Measurements from ENCODE around the gene SCFD2.

Gene SCFD2

GRCh38 chr4:52933738-52934137, 432.1 kb downstream of the SCFD2 start:
- peak overlapping the region; percentile 65 for H3K27ac ChIP-seq (ENCODE audit: low read depth, low read length)
- H2AFZ ChIP-seq (ENCODE audit: low read length, unreplicated experiment): no peak overlapping the region

GRCh38 chr4:52932591-52933470, 433.0 kb downstream of the SCFD2 start:
- peak overlapping the region; percentile 58 for H2AFZ ChIP-seq (ENCODE audit: low read length, unreplicated experiment)
- H3K79me2 ChIP-seq (ENCODE audit: control insufficient read depth, insufficient read depth, low read length, unreplicated experiment): no peaks in the 10 kb centered on the region
- no peaks in the 10 kb centered on the region for H3K27me3 ChIP-seq (ENCODE audit: insufficient read depth, low read length)
- H3K27ac ChIP-seq (ENCODE audit: low read depth, low read length): peak overlapping the region; percentile 65
- peaks cover 19% of the 10 kb centered on the region for H3K4me1 ChIP-seq (ENCODE audit: control insufficient read depth, insufficient read depth, low read length, unreplicated experiment)
- H3K36me3 ChIP-seq (ENCODE audit: insufficient read depth, low read length): no peaks in the 10 kb centered on the region
- no peak overlapping the region for H3K4me3 ChIP-seq (ENCODE audit: low read depth, low read length)

More at GRCh38 chr4:52933738-52934137, 432.1 kb downstream of the SCFD2 start:
- peaks cover 19% of the 10 kb centered on the region for H3K4me1 ChIP-seq (ENCODE audit: control insufficient read depth, insufficient read depth, low read length, unreplicated experiment)
- no peak overlapping the region for H3K4me3 ChIP-seq (ENCODE audit: low read depth, low read length)
- H3K27me3 ChIP-seq (ENCODE audit: insufficient read depth, low read length): no peaks in the 10 kb centered on the region
- H3K36me3 ChIP-seq (ENCODE audit: insufficient read depth, low read length): no peaks in the 10 kb centered on the region
- no peaks in the 10 kb centered on the region for H3K79me2 ChIP-seq (ENCODE audit: control insufficient read depth, insufficient read depth, low read length, unreplicated experiment)

- no peak overlapping the region for H3K27ac ChIP-seq (ENCODE audit: low read depth, low read length)
- H3K27me3 ChIP-seq (ENCODE audit: insufficient read depth, low read length): no peaks in the 10 kb centered on the region
- peaks cover 19% of the 10 kb centered on the region for H3K4me1 ChIP-seq (ENCODE audit: control insufficient read depth, insufficient read depth, low read length, unreplicated experiment)
- no peak overlapping the region for H2AFZ ChIP-seq (ENCODE audit: low read length, unreplicated experiment)
- no peaks in the 10 kb centered on the region for H3K79me2 ChIP-seq (ENCODE audit: control insufficient read depth, insufficient read depth, low read length, unreplicated experiment)
- H3K36me3 ChIP-seq (ENCODE audit: insufficient read depth, low read length): no peaks in the 10 kb centered on the region
- H3K4me3 ChIP-seq (ENCODE audit: low read depth, low read length): no peak overlapping the region
These were observed 434.6 kb downstream of the SCFD2 start for GRCh38 chr4:52931243-52931642.

GRCh38 chr4:52926196-52926974, 439.5 kb downstream of the SCFD2 start:
- H3K4me1 ChIP-seq (ENCODE audit: control insufficient read depth, insufficient read depth, low read length, unreplicated experiment): peaks cover 8% of the 10 kb centered on the region
- H3K27me3 ChIP-seq (ENCODE audit: insufficient read depth, low read length): no peaks in the 10 kb centered on the region
- H3K79me2 ChIP-seq (ENCODE audit: control insufficient read depth, insufficient read depth, low read length, unreplicated experiment): no peaks in the 10 kb centered on the region
- H3K4me3 ChIP-seq (ENCODE audit: low read depth, low read length): no peak overlapping the region
- H2AFZ ChIP-seq (ENCODE audit: low read length, unreplicated experiment): no peak overlapping the region
- H3K27ac ChIP-seq (ENCODE audit: low read depth, low read length): no peak overlapping the region
- H3K36me3 ChIP-seq (ENCODE audit: insufficient read depth, low read length): no peaks in the 10 kb centered on the region

GRCh38 chr4:52925531-52925968, 440.3 kb downstream of the SCFD2 start:
- Histone ChIP-seq H2AFZ (ENCODE audit: low read length, unreplicated experiment) (no peak overlapping the region), H3K27ac (ENCODE audit: low read depth, low read length) (no peak overlapping the region), H3K79me2 (ENCODE audit: control insufficient read depth, insufficient read depth, low read length, unreplicated experiment) (no peaks in the 10 kb centered on the region), H3K36me3 (ENCODE audit: insufficient read depth, low read length) (no peaks in the 10 kb centered on the region), H3K4me1 (ENCODE audit: control insufficient read depth, insufficient read depth, low read length, unreplicated experiment) (peaks cover 8% of the 10 kb centered on the region), H3K27me3 (ENCODE audit: insufficient read depth, low read length) (no peaks in the 10 kb centered on the region), H3K4me3 (ENCODE audit: low read depth, low read length) (no peak overlapping the region)

GRCh38 chr4:52919461-52919860, 446.4 kb downstream of the SCFD2 start:
- Histone ChIP-seq H3K79me2 (ENCODE audit: control insufficient read depth, insufficient read depth, low read length, unreplicated experiment) (no peaks in the 10 kb centered on the region), H2AFZ (ENCODE audit: low read length, unreplicated experiment) (no peak overlapping the region), H3K27ac (ENCODE audit: low read depth, low read length) (no peak overlapping the region), H3K4me1 (ENCODE audit: control insufficient read depth, insufficient read depth, low read length, unreplicated experiment) (peaks cover 4% of the 10 kb centered on the region), H3K36me3 (ENCODE audit: insufficient read depth, low read length) (no peaks in the 10 kb centered on the region), H3K4me3 (ENCODE audit: low read depth, low read length) (no peak overlapping the region), H3K27me3 (ENCODE audit: insufficient read depth, low read length) (no peaks in the 10 kb centered on the region)

GRCh38 chr4:52917817-52918216, 448.0 kb downstream of the SCFD2 start:
- H3K27ac ChIP-seq (ENCODE audit: low read depth, low read length): no peak overlapping the region
- H3K27me3 ChIP-seq (ENCODE audit: insufficient read depth, low read length): no peaks in the 10 kb centered on the region
- no peak overlapping the region for H2AFZ ChIP-seq (ENCODE audit: low read length, unreplicated experiment)
- no peaks in the 10 kb centered on the region for H3K36me3 ChIP-seq (ENCODE audit: insufficient read depth, low read length)
- H3K4me1 ChIP-seq (ENCODE audit: control insufficient read depth, insufficient read depth, low read length, unreplicated experiment): peaks cover 13% of the 10 kb centered on the region
- no peak overlapping the region for H3K4me3 ChIP-seq (ENCODE audit: low read depth, low read length)
- no peaks in the 10 kb centered on the region for H3K79me2 ChIP-seq (ENCODE audit: control insufficient read depth, insufficient read depth, low read length, unreplicated experiment)

- H2AFZ ChIP-seq (ENCODE audit: low read length, unreplicated experiment): no peak overlapping the region
- H3K27me3 ChIP-seq (ENCODE audit: insufficient read depth, low read length): no peaks in the 10 kb centered on the region
- H3K27ac ChIP-seq (ENCODE audit: low read depth, low read length): no peak overlapping the region
- no peak overlapping the region for H3K4me3 ChIP-seq (ENCODE audit: low read depth, low read length)
- peaks cover 13% of the 10 kb centered on the region for H3K4me1 ChIP-seq (ENCODE audit: control insufficient read depth, insufficient read depth, low read length, unreplicated experiment)
- no peaks in the 10 kb centered on the region for H3K36me3 ChIP-seq (ENCODE audit: insufficient read depth, low read length)
- H3K79me2 ChIP-seq (ENCODE audit: control insufficient read depth, insufficient read depth, low read length, unreplicated experiment): no peaks in the 10 kb centered on the region
These were observed 450.0 kb downstream of the SCFD2 start for GRCh38 chr4:52915730-52916300.

GRCh38 chr4:52915191-52915590, 450.7 kb downstream of the SCFD2 start:
- Histone ChIP-seq H3K27ac (ENCODE audit: low read depth, low read length) (no peak overlapping the region), H3K4me1 (ENCODE audit: control insufficient read depth, insufficient read depth, low read length, unreplicated experiment) (peaks cover 13% of the 10 kb centered on the region), H3K79me2 (ENCODE audit: control insufficient read depth, insufficient read depth, low read length, unreplicated experiment) (no peaks in the 10 kb centered on the region), H3K4me3 (ENCODE audit: low read depth, low read length) (no peak overlapping the region), H2AFZ (ENCODE audit: low read length, unreplicated experiment) (no peak overlapping the region), H3K27me3 (ENCODE audit: insufficient read depth, low read length) (no peaks in the 10 kb centered on the region), H3K36me3 (ENCODE audit: insufficient read depth, low read length) (no peaks in the 10 kb centered on the region)

GRCh38 chr4:52914051-52914605, 451.7 kb downstream of the SCFD2 start:
- H3K27me3 ChIP-seq (ENCODE audit: insufficient read depth, low read length): no peaks in the 10 kb centered on the region
- H3K79me2 ChIP-seq (ENCODE audit: control insufficient read depth, insufficient read depth, low read length, unreplicated experiment): no peaks in the 10 kb centered on the region
- no peak overlapping the region for H3K27ac ChIP-seq (ENCODE audit: low read depth, low read length)
- no peak overlapping the region for H3K4me3 ChIP-seq (ENCODE audit: low read depth, low read length)
- H3K36me3 ChIP-seq (ENCODE audit: insufficient read depth, low read length): no peaks in the 10 kb centered on the region
- no peak overlapping the region for H2AFZ ChIP-seq (ENCODE audit: low read length, unreplicated experiment)
- peaks cover 13% of the 10 kb centered on the region for H3K4me1 ChIP-seq (ENCODE audit: control insufficient read depth, insufficient read depth, low read length, unreplicated experiment)

Measured in ACC112 (cell line).